ENCODE results near the gene CD1D.

Gene CD1D

GRCh38 chr1:158179301-158180041 lies 1.2 kb upstream of the CD1D start:
- WGBS (ENCODE audit: extremely low coverage, insufficient coverage, insufficient read length): 100% methylated on average over 1 of the region's 4 CpGs
- no peak overlapping the region for H2AFZ ChIP-seq (ENCODE audit: insufficient read depth, low read length, poor library complexity)
- no peak overlapping the region for H2BK12ac ChIP-seq (ENCODE audit: low read length)

GRCh38 chr1:158181577-158181922 lies 855 bp downstream of the CD1D start:
- no peak overlapping the region for H3K18ac ChIP-seq (ENCODE audit: low read length)
- H2BK5ac ChIP-seq (ENCODE audit: low read depth, low read length, poor library complexity): no peak overlapping the region
- peak overlapping the region; percentile 67 for H3K4me3 ChIP-seq (ENCODE audit: low read depth, low read length)
- H3K27ac ChIP-seq (ENCODE audit: low read depth, low read length): no peak overlapping the region
- H4K12ac ChIP-seq (ENCODE audit: low read depth, low read length): no peak overlapping the region
- H3K4me1 ChIP-seq (ENCODE audit: control insufficient read depth in 1 of 2, insufficient read depth in 2 of 2, low read length in 2 of 2): peaks cover 6 to 12% of the 10 kb centered on the region in 2 experiments
- no peak overlapping the region for H4K8ac ChIP-seq (ENCODE audit: low read depth, low read length)
- no peak overlapping the region for H3K4ac ChIP-seq (ENCODE audit: low read depth, low read length)
- peaks cover 32% of the 10 kb centered on the region for H3K27me3 ChIP-seq (ENCODE audit: insufficient read depth, low read length)
- no CpG with 5 or more reads among the region's 13 CpGs for WGBS (ENCODE audit: extremely low coverage, insufficient coverage, insufficient read length)
- DNase-seq: no peak
- H2BK120ac ChIP-seq (ENCODE audit: insufficient read depth, low read length, poor library complexity): no peak overlapping the region
- H3K4me2 ChIP-seq (ENCODE audit: low read length): peak overlapping the region; percentile 96
- H3K9ac ChIP-seq (ENCODE audit: low read length): no peak overlapping the region
- H2AFZ ChIP-seq (ENCODE audit: insufficient read depth, low read length, poor library complexity): no peak overlapping the region
- peaks cover 4% of the 10 kb centered on the region for H3K9me3 ChIP-seq (ENCODE audit: insufficient read depth, low read depth, low read length)
- no peak overlapping the region for H4K91ac ChIP-seq (ENCODE audit: low read depth, low read length)
- H3K23ac ChIP-seq (ENCODE audit: low read length): no peak overlapping the region
- H2BK12ac ChIP-seq (ENCODE audit: low read length): no peak overlapping the region
- H3K79me2 ChIP-seq (ENCODE audit: control insufficient read depth, insufficient read depth, low read length, poor library complexity): no peaks in the 10 kb centered on the region
- H2AK5ac ChIP-seq (ENCODE audit: low read length): no peak overlapping the region
- no peak overlapping the region for H3K14ac ChIP-seq (ENCODE audit: low read length)
- H3K79me1 ChIP-seq (ENCODE audit: low read length): no peaks in the 10 kb centered on the region
- H3K36me3 ChIP-seq (ENCODE audit: control insufficient read depth in 1 of 2, insufficient read depth in 2 of 2, low read length in 2 of 2): no peaks in the 10 kb centered on the region

More at GRCh38 chr1:158179301-158180041, 1.2 kb upstream of the CD1D start:
- Histone ChIP-seq H3K14ac (ENCODE audit: low read length) (no peak overlapping the region), H3K27me3 (ENCODE audit: insufficient read depth, low read length) (peaks cover 35% of the 10 kb centered on the region), H3K79me2 (ENCODE audit: control insufficient read depth, insufficient read depth, low read length, poor library complexity) (no peaks in the 10 kb centered on the region), H3K4ac (ENCODE audit: low read depth, low read length) (no peak overlapping the region), H3K79me1 (ENCODE audit: low read length) (no peaks in the 10 kb centered on the region), H3K9me3 (ENCODE audit: insufficient read depth, low read depth, low read length) (peaks cover 3% of the 10 kb centered on the region), H3K36me3 (ENCODE audit: control insufficient read depth in 1 of 2, insufficient read depth in 2 of 2, low read length in 2 of 2) (no peaks in the 10 kb centered on the region), H2AK5ac (ENCODE audit: low read length) (no peak overlapping the region), H4K8ac (ENCODE audit: low read depth, low read length) (no peak overlapping the region), H2BK5ac (ENCODE audit: low read depth, low read length, poor library complexity) (no peak overlapping the region), H3K23ac (ENCODE audit: low read length) (peak overlapping the region; percentile 50), H3K4me2 (ENCODE audit: low read length) (no peak overlapping the region), H3K4me3 (ENCODE audit: low read depth, low read length) (no peak overlapping the region), H4K91ac (ENCODE audit: low read depth, low read length) (no peak overlapping the region), H3K27ac (ENCODE audit: low read depth, low read length) (no peak overlapping the region), H3K18ac (ENCODE audit: low read length) (no peak overlapping the region), H2BK120ac (ENCODE audit: insufficient read depth, low read length, poor library complexity) (no peak overlapping the region), H3K4me1 (ENCODE audit: control insufficient read depth in 1 of 2, insufficient read depth in 2 of 2, low read length in 2 of 2) (peaks cover 6 to 11% of the 10 kb centered on the region in 2 experiments), H4K12ac (ENCODE audit: low read depth, low read length) (no peak overlapping the region), H3K9ac (ENCODE audit: low read length) (no peak overlapping the region)
- DNase-seq: no peak

GRCh38 chr1:158185770-158186169 lies 5.1 kb downstream of the CD1D start:
- peaks cover 6 to 10% of the 10 kb centered on the region in 2 experiments for H3K4me1 ChIP-seq (ENCODE audit: control insufficient read depth in 1 of 2, insufficient read depth in 2 of 2, low read length in 2 of 2)
- no peak overlapping the region for H2BK120ac ChIP-seq (ENCODE audit: insufficient read depth, low read length, poor library complexity)
- H4K12ac ChIP-seq (ENCODE audit: low read depth, low read length): no peak overlapping the region
- no peak overlapping the region for H3K4me3 ChIP-seq (ENCODE audit: low read depth, low read length)
- WGBS (ENCODE audit: extremely low coverage, insufficient coverage, insufficient read length): no CpG with 5 or more reads among the region's 3 CpGs
- peaks cover 5% of the 10 kb centered on the region for H3K9me3 ChIP-seq (ENCODE audit: insufficient read depth, low read depth, low read length)
- H3K9ac ChIP-seq (ENCODE audit: low read length): no peak overlapping the region
- no peak overlapping the region for H2AK5ac ChIP-seq (ENCODE audit: low read length)
- H3K27ac ChIP-seq (ENCODE audit: low read depth, low read length): no peak overlapping the region
- no peak overlapping the region for H4K8ac ChIP-seq (ENCODE audit: low read depth, low read length)
- H3K23ac ChIP-seq (ENCODE audit: low read length): no peak overlapping the region
- H3K4ac ChIP-seq (ENCODE audit: low read depth, low read length): no peak overlapping the region
- H2BK5ac ChIP-seq (ENCODE audit: low read depth, low read length, poor library complexity): no peak overlapping the region
- no peak overlapping the region for H2BK12ac ChIP-seq (ENCODE audit: low read length)
- no peak overlapping the region for H3K4me2 ChIP-seq (ENCODE audit: low read length)
- peaks cover 17% of the 10 kb centered on the region for H3K27me3 ChIP-seq (ENCODE audit: insufficient read depth, low read length)
- H3K79me2 ChIP-seq (ENCODE audit: control insufficient read depth, insufficient read depth, low read length, poor library complexity): no peaks in the 10 kb centered on the region
- no peaks in the 10 kb centered on the region for H3K79me1 ChIP-seq (ENCODE audit: low read length)
- no peak overlapping the region for H2AFZ ChIP-seq (ENCODE audit: insufficient read depth, low read length, poor library complexity)
- DNase-seq: peak in 1 of 2 donors; percentile 17
- no peak overlapping the region for H3K14ac ChIP-seq (ENCODE audit: low read length)
- H4K91ac ChIP-seq (ENCODE audit: low read depth, low read length): no peak overlapping the region
- H3K18ac ChIP-seq (ENCODE audit: low read length): no peak overlapping the region
- H3K36me3 ChIP-seq (ENCODE audit: control insufficient read depth in 1 of 2, insufficient read depth in 2 of 2, low read length in 2 of 2): no peaks in the 10 kb centered on the region

- no peak overlapping the region for H3K4me2 ChIP-seq (ENCODE audit: low read length)
- no peak overlapping the region for H2BK12ac ChIP-seq (ENCODE audit: low read length)
- H3K14ac ChIP-seq (ENCODE audit: low read length): no peak overlapping the region
- no peak overlapping the region for H3K27ac ChIP-seq (ENCODE audit: low read depth, low read length)
- no peak overlapping the region for H3K9ac ChIP-seq (ENCODE audit: low read length)
- H3K9me3 ChIP-seq (ENCODE audit: insufficient read depth, low read depth, low read length): peaks cover 3% of the 10 kb centered on the region
- DNase-seq: no peak
- H3K79me1 ChIP-seq (ENCODE audit: low read length): no peaks in the 10 kb centered on the region
- H3K79me2 ChIP-seq (ENCODE audit: control insufficient read depth, insufficient read depth, low read length, poor library complexity): no peaks in the 10 kb centered on the region
- no peak overlapping the region for H4K12ac ChIP-seq (ENCODE audit: low read depth, low read length)
- H3K4me3 ChIP-seq (ENCODE audit: low read depth, low read length): no peak overlapping the region
- no peak overlapping the region for H3K23ac ChIP-seq (ENCODE audit: low read length)
- no peak overlapping the region for H2BK5ac ChIP-seq (ENCODE audit: low read depth, low read length, poor library complexity)
- no peak overlapping the region for H2AK5ac ChIP-seq (ENCODE audit: low read length)
- no peaks in the 10 kb centered on the region for H3K36me3 ChIP-seq (ENCODE audit: control insufficient read depth in 1 of 2, insufficient read depth in 2 of 2, low read length in 2 of 2)
- peaks cover 3 to 6% of the 10 kb centered on the region in 2 experiments for H3K4me1 ChIP-seq (ENCODE audit: control insufficient read depth in 1 of 2, insufficient read depth in 2 of 2, low read length in 2 of 2)
- WGBS (ENCODE audit: extremely low coverage, insufficient coverage, insufficient read length): no CpG with 5 or more reads among the region's 3 CpGs
- no peak overlapping the region for H3K4ac ChIP-seq (ENCODE audit: low read depth, low read length)
- H3K18ac ChIP-seq (ENCODE audit: low read length): no peak overlapping the region
- H2BK120ac ChIP-seq (ENCODE audit: insufficient read depth, low read length, poor library complexity): no peak overlapping the region
- peaks cover 13% of the 10 kb centered on the region for H3K27me3 ChIP-seq (ENCODE audit: insufficient read depth, low read length)
- H4K8ac ChIP-seq (ENCODE audit: low read depth, low read length): no peak overlapping the region
- H4K91ac ChIP-seq (ENCODE audit: low read depth, low read length): no peak overlapping the region
- no peak overlapping the region for H2AFZ ChIP-seq (ENCODE audit: insufficient read depth, low read length, poor library complexity)
Observed at GRCh38 chr1:158186180-158186579, 5.5 kb downstream of the CD1D start.
